Measurements from ENCODE around the gene MRM2.

MRM2 gene

GRCh38 chr7:2203766-2204300 lies 38.2 kb downstream of the MRM2 start:
- DNase-seq (ENCODE audit: low read depth), result no peak

DNA sequence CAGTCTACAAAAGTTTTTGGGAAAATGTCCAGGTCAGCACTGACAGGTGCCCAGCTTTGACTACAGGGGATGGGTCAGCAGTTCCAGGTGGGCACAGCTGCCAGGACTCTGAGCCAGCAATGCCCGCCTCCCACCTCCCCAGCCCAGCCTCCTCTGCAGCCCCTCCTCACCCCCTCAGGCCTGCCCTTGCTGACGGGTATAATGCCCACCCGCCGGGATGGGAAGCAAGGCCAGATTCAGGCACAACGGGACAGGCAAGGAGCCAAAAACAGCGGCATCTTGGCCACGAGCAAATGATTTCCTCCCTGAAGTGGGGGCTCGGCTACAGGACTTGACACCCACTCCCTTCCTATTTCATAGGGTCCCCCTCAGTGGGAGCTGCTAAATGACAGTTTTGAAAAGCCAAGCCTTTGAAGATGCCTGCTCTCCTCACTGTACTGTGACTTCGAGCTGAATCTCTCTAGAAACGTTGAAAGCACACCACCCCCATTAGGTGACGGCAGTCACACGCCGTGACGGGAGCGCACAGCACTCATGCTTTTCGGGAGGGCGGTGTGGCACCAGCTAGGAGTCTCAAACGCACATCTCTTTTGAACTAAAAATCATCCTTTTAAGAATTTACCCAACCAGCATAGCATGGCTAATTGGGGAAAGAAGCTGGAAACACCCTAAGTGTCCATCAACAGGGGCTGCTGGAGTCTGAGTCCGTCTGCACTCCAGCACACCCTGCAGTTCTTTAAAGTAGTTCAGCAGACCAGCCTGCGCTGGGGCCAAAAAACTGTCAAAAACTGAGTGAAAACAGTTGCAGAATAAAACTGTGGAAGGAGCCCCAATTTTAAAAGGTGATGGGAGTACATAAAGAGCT lies 38.9 kb downstream of the MRM2 start:
- no peak for DNase-seq (ENCODE audit: low read depth)

- DNase-seq (ENCODE audit: low read depth), result no peak
Measured at GRCh38 chr7:2202361-2202761, 39.6 kb downstream of the MRM2 start.

GRCh38 chr7:2201686-2202360 lies 40.2 kb downstream of the MRM2 start:
- DNase-seq (ENCODE audit: low read depth), result no peak

- no peak for DNase-seq (ENCODE audit: low read depth)
Measured at GRCh38 chr7:2201128-2201527, 40.9 kb downstream of the MRM2 start.

DNA sequence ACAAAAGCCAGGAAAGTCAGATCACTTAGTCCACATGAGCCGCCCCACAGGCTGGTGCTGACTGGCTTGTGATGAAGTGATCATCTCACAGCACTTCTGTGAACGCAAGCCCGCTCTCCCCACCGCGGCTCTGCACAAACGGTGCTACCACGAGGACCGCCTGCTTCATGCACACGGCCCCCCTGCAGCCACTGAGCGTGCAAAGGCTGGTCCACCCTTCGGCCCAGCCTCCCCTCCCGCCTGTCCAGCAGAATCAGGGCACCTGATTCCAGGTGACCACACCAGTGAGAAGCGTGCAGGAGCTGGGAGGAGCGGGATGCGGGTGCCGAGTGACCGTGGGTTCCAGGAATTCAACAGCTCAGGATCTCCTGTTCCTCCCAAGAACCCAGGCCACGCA lies 41.4 kb downstream of the MRM2 start:
- DNase-seq (ENCODE audit: low read depth), result no peak

GRCh38 chr7:2199956-2200583 lies 41.9 kb downstream of the MRM2 start:
- DNase-seq (ENCODE audit: low read depth), result no peak

GRCh38 chr7:2199528-2199927 lies 42.5 kb downstream of the MRM2 start:
- no peak for DNase-seq (ENCODE audit: low read depth)

DNA sequence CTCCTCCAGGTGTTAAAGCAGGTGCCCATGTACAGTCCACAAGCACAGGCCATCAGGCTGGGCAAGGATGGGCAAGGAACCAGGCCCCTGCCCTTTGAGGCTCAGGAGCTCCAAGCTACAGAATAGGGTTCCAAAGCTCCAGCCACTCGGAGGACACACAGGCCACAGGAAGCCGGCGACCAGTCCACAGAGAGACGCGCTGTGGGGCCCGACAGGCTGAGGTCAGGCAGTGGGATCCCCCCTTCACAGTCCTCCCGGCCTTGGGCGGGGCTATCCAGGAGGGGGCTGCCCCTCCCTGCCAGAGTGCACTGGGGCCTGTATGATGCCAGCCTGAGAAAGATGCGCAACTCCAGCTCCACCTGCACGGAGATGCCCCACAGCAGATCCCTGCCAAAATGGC lies 43.2 kb downstream of the MRM2 start:
- DNase-seq (ENCODE audit: low read depth), result no peak

- DNase-seq (ENCODE audit: low read depth), result no peak
Measured at GRCh38 chr7:2198206-2198605, 43.8 kb downstream of the MRM2 start.

GRCh38 chr7:2197436-2198155 lies 44.4 kb downstream of the MRM2 start:
- DNase-seq (ENCODE audit: low read depth), result no peak

DNA sequence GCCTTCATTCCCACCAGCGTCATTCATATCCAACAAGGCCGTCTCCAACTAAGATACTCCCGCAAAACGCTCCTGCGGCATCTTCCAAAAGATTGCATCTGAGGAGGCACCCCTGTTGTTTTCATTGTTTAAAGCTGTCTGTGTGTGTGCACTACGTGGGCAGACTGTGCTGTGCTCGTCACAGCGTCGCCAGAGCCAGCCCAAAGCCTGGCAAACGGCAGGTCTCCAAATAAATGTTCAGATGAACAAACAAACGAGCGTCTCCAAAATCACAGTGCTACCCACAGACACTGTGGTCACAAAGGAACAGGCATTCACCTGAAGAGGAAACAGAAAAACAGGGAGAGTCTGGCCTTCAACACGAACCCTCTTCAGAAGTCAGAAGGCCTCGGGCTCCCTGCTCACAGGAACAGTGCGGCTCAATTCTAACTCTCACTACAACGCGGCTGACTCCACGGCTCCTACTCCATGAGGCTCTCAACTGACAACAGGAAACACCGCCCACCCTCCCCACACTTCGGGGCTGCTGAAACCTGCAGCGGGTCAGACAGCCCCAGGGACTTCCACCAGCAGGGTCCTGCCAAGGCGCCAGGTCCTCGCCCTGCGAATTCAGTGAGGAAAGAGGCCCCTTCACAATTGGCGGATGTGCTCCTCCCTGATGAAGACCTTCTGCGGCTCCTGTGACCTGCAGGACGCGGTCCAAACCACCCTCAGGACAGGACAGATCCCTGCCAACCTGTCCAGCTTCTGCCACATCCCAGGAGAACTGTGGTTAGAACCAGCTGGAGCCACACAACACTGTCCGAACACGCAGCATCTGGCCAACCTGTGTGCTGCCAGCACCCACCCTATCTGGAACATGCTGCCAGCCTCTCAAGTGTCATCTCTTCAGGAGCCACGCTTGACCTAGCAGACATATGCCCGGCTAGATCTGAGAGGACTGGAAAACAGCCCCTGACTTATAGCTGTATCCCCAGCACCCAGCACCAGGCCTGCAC lies 45.3 kb downstream of the MRM2 start:
- DNase-seq (ENCODE audit: low read depth), result no peak

GRCh38 chr7:2195400-2196246 lies 46.4 kb downstream of the MRM2 start:
- DNase-seq (ENCODE audit: low read depth), result no peak

GRCh38 chr7:2193575-2194305 lies 48.3 kb downstream of the MRM2 start:
- DNase-seq (ENCODE audit: low read depth), result no peak

DNA sequence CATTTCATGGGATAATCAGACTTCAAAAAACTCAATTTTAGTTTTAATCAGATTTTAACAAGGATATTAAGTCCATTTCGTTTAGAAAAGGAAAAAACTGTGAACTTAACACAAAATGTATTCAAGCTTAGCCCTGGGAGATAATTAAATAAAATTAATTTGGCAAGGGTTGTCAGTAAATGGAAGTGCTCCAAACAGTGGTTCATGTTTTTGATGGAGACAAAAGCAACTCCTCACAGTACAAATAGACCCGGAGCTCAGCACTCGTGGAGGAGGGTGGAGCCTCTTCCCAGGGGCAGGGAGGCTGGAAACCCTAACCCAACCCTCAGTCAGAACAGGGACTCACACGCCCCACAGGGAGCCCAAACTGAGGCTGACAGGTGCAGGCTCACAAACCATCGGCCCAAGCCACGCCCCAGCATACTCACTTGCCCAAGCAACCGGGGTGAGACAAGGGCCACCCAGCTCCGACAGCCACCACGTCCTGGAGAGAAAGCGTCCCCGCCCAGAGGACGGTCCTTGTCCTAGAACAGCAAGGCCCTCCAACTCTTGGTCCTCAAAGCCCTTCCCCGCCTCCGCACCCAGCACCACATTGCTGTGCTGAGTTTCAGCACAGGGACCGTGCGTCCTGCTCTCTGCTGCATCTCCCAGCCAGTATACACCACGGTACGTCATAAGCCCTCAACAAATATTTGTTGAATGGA lies 49.0 kb downstream of the MRM2 start:
- DNase-seq (ENCODE audit: low read depth), result no peak

GRCh38 chr7:2191016-2191415 lies 51.0 kb downstream of the MRM2 start:
- no peak for DNase-seq (ENCODE audit: low read depth)

DNA sequence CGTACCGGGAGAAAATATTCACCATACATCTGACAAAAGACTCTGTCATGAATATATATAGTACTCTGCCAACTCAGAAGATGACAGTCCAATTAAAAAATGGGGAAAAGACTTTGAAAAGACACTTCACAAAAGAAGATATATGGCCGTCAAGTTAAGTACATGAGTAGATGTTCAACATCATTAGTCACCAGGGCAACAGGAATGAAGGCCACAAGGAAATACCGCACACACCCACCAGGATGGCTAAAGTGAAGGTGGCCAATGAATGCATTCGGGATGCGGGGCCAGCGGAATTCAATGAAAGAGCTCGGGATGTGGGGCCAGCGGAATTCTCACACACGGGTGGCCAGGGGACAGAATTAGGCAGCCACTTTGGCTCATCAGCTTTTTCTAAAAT lies 51.5 kb downstream of the MRM2 start:
- no peak for DNase-seq (ENCODE audit: low read depth)

- no peak for DNase-seq (ENCODE audit: low read depth)
Measured at GRCh38 chr7:2186166-2186565, 55.8 kb downstream of the MRM2 start.

DNA sequence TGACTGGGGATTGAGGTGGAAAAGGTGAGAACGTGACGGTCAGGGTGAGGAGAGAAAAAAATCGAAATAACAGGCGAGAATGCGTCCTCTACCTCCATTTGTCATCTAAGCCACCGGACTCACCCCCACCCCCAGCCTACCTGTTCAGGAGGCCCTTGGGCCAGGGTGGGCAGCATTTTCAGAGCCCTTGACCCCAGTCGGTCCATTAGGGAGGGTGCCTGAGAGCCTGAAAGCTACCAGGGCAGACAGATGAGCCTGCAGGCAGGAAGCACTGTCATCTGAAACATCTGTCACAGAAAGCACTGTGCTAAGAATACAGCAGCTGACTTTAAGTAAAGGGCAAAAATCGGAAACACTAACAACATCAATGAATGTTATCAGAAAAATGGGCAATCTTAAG lies 56.3 kb downstream of the MRM2 start:
- no peak for DNase-seq (ENCODE audit: low read depth)
